NCI-H2171 (cell line): ENCODE measurements around the gene KRT3.

Source experiments
- DNase-seq: peaks from one replicate; lab custom pipeline; 2025; lab: John Stamatoyannopoulos, UW

The KRT3 gene

DNA sequence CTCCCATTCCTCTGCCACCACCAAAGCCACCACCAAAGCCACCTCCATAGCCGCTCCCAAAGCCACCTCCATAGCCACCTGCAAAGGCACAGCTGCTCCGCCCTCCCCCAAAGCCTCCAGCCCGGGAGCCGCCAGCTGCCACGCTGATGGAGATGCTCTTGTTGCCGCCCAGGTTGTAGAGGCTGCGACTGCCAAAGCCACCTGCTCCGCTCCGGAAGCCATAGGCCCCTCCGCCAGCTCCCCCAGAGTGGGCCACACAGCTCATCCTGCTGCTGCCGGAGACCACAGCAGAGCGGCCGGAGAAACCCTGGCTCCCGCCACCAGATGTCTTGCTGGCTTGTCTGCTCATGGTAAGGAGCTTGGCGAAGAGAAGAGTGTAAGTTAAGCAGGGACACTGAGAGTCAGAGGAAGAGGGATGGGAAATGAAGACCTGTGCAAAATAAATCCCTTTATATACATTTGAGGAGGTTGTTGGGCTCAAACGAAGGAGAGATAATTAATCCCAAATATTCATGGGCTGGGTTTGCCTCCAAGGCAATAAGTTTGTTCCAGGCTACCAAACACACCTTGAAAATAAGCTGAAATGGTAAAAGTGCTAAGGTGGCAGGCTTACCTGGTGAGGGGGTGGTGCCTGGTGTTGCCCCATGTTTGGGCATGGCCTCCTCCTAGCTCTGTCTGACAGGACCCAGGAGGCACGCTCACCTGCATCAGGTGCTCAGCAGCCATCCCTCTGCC lies at the start of gene KRT3:
Gene KRT3 (minus strand): TSS at position 424 of the 735 bp plus-strand sequence. CDS start 75 bp downstream, at position 349.
- DNase-seq: peak; percentile 81

DNA sequence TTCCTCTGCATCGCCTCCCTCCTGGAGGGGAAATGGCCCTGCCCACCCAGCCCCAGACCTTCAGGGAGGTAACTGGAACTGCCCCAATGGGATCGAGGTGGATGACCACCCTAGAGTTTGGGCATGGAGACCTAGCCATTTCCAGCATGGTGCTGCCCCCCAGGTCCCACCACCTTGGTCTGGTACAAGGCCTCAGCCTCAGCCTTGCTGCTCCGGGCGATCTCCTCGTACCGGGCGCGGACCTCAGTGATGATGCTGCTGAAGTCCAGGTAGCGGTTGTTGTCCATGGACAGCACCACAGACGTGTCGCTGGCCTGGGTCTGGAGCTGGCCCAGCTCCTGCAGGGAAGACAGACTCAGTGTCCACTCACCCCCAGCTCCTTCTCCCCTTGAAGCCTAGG lies 48.5 kb upstream of the KRT3 start:
- no peak for DNase-seq

DNA sequence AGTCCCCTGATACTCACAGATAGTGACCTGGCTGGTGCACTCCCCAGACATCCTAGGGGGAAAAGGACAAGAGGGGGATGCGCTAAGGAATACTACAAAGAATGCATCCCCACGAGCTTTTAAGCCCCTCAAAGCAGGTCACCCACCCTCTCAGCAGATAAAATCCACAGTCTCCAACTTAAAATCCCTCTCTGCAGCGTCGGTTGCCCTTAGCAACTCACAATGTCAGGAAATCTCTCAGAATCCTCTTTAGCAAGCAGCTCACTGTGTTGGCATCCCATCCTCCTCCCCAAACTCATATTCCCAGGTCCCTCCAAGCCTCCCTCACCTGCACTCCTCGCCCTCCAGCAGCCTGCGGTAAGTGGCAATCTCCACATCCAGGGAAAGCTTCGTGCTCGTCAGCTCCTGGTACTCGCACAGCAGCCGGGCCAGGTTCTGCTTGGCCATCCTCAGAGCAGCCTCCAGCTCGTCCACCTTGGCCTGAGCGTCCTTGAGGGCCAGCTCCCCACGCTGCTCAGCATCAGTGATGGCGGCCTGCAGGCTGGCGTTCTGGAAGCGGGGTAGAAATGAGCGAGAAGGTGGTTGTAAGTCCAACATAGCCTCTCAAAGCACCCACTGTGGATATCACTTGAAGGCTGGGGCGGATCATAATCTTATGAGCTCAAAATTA lies 43.7 kb upstream of the KRT3 start:
- DNase-seq: no peak

DNA sequence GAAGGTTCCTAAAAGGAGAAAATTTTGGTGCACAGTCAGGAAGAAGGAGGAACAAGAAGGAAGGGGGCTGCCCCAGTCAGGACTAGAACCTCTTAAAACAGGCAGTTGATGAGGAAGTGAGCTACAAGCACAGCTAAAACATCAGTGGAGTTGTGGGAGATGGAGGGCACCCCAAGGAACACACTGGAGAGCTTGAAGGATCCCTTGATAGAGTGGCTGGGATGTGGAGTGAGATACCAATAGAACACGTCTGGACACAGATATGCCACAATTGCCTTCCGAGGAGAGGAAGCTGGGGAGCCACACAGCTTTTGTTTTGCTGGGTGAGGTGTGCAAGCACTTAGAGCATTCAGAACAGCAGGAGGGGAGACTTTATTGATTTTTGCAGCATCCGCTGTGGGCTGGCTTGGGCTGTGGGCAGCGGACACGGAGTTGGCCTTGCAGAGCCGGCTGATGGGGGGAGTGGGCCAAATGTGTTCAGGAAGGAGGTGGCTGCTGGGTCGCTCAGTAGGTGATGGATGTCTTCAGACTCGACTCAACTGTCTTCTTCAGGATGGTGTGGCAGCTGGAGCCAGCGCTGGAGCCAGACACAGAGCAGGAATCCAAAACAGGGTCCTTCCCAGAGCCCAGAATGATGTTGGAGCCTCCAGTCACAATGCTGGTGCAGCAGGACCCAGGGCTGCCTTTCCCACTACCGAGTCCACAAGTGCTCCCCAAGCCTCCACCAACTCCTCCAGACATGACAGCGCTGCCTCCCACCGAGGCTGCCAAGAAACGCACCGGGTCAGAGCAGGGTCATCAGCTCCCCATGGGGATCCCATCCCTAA lies 42.9 kb upstream of the KRT3 start:
- no peak for DNase-seq

DNA sequence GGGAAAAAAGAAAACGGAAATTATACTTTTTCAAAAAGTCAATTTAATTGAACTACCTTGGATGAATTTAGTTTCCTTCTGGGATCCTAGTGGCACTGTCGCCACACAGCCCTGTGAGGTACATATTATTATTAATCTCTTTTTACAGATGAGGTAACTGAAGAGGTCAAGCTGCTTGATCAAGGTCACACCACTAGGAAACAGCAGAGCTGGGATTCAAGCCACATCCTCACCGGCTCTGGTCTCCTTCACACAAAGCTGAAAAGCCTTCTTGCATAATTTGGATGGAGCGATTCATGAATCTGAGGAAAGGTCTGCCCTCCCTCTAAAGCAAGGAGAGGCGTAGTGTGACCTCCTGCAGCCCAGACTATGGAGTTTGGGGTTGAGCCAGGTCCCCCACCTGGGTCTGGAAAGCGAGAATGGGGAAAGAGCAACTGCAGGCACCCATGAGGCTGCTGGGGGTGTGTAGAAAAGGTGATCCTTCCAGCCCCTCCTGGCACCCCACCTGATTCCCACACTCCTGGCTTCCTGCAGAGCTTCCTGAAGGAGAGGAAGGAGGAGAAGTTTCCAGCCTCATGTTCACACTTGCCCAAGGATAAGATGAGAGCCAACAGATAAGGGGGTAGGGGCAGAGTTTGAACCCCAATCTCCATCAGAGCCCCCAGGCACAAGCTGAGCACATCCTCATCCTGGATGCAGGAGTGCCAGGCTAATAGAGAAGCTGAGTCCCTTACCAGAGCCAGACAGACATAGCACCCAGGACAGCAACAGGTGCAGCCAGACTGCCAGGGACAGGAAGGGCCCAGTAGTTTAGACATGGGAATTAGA lies 42.1 kb upstream of the KRT3 start:
- no peak for DNase-seq

DNA sequence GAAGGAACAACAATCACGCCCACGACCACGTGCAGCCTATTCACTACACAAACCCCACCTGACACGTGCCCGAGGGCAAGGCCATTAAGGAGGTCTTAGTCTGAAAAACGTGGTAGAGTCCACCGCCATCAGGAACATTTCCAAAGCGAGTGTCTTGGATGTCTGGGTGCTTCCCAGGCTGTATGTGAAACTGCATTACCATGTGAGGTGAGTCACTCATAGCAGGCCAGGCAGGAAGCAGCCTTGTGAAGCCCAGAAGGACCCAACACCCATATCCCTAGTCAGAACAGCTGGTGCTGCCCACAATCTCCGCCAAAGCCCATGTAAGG lies 41.5 kb upstream of the KRT3 start:
- DNase-seq: no peak

DNA sequence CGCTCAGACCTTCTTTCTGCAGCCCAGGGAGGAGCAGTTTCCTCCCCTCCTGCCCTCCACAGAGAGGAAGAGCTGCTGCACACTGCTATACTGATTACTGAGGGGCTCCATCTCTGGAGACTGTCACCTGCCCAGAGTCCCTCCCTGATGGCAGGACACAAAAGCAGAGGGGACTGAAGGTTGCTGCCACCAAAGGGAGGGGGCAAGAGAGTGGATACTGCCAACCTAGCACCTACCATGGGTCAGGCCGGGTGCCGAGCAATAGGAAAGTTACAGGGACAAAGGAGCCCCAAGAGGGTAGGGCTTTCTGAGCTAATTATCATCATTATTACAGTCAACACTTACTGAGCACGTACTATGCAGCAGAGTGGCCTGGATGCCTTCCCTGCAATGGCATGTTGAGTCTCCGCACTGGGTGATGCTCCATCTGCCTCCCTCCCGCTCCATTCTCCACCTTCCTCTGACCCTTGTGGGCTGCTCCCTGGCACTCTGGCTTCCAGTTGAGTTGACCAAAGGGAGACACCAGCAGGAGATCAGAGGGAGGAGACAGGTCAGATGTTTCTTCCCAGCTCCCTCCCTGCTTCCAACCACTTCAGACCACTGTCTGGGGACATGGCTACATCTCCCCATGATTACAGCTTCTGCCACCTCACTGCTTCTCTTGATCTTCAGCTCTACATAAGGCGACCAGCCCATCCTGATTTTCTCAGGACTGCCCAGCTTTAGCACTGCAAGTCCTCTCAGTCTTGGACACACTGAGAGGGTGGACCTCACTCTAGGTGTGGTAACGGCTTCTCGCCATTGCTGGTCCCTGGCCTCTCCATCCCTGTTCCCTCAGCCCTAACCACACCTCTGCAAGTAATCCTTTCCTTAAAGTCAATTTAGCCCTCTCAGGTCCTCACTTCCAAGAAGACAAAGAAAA lies 40.8 kb upstream of the KRT3 start:
- DNase-seq: no peak

DNA sequence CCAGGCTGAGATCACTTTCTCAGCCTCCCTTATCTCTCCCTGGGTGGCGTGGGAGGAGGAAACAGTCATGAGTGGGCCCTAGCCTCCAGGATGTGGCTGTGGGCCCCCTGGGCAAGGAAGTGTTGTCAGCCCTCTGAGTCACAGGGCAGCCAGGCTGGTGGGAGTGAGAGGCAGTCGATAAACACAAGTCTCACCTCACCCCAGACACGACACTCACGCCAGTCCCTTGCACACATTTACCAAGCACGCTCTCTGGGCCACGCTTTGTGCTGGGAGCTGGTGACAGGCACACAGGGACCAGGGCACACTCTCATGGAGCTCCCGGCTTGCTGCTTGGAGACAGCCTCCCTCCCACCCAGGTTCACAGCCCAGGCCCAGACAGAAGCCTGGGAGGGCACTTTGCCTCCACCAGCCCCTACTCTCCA lies 40.1 kb upstream of the KRT3 start:
- DNase-seq: no peak

DNA sequence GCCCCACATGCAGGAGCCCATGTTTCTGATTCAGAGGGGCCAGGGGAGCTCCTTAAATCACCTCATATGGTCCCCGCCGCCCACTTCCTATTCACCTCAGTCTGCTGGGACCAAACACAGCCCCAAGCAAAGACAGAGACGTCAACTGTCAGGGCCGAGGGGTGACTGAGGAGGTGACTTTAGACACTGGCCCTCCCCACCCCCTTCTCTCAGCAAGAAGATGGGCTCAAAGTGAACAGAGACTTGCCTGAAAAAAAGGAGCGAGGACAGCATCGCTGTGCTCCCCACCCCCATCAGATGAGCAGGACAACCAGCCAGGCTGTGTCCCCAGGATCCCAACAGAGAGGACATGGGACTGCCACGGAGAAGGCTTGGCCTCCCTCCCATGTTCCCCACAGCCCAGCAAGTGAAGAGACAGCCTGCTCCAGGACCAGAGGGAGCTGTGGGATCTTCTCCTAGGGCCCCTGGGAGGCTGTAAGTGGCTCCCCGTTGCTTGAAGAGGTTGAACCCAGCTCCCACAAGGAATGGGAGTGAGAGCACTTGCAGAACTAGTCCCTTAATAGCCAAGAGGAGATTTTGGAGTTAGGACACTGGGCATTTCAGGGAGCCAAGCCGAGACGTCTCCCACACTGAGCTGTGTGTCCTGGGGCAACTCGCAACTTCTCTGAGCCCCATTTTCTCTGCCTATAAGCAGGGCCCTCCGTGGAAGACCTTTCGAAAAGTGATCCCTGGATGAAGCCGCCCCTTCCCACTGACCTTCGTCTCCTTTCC lies 39.5 kb upstream of the KRT3 start:
- no peak for DNase-seq

DNA sequence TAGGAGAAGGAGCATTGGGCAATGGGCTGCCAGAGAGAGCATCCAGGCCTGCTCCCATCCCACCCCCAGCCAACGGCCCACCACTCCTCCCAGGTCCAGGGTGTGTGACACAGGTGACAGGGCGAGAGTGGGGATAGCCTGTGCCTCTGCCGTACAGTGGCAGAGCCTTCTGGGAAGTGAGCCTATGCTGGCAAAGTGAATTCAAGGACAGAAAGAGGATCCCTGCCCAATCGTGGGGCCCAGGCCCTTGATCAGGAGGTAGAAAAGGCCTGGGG lies 38.7 kb upstream of the KRT3 start:
- no peak for DNase-seq

DNA sequence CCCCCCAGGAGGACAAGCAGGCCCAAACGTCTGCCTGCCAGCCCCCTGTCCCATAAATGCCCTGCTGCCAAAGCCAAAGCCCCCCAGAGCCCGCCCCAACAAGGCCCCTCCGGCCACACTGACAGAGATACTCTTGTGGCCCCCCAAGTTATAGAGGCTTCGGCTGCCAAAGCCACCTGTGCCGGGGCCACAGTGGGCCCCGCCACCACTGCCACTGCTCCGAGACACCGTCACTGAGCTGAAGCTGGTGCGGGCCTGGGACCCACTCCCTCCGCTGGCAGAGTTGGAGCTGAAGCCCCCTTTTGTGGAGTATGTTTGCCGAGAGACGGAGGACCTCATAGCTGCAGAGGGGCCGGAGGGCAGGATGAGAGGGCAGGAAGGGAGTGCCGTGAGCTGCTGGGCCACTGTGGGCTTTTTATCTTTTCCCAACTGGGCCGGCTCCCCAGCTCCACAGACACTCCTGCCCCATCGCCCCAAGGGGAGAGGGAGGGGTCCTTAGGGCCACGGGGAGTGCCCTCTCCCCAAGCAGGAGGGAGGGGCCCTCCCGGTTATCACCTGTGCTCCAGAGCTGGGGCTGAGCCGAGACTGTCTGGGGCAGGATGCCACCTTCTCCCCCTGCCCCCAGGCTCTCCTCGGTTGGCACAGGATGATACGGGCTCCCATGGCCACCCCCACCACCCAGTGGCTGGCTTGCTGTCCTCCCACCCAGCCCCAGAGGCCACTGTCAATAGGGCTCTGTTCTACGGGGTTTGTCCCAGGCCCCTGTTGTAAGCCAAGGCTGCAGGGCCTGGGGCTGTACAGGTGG lies 38.2 kb upstream of the KRT3 start, which contains the start of gene KRT79:
Gene KRT79 (minus strand): TSS at position 390 of the 805 bp plus-strand sequence. CDS start 51 bp downstream, at position 339.
- DNase-seq: no peak

DNA sequence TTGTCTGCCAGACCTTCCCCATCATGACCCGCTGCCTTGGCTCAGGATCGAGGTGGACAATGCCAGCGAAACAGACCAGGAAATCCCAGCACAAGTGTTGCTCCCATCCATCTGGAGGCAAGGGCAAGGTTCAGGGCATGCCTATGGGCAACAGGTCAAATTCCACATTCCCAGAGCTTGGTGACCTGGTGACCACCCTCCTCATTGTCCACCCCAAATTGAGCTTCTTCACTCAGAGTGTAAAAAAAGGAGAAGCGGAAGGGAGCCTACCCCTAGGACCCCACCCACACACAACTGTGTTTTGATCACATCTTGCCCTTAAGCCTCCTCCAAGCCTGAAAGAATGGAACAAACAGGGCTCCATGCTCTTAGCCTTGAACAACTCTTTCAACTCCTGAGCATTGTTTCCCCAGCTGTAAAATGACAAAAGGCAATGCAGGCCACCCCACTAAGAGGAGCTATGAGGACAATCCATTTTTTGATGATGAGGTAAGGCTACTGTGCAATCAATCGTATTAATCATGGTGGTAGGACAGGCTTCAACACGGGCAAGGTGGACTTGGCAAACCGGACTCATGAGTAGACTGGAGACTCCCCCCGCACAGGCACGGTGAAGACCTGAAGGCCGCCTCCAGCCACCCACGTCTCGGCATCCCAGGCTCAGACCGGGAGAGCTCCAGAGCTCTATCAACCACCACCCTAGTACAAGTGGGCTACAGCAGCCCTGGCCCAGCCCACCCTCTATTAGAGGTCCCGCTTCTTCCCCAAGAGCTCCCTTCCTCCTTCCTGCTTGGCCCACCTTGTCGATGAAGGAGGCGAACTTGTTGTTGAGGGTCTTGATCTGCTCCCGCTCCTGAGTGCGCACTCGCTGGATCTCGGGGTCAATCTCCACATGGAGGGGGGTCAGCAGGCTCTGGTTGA lies 37.3 kb upstream of the KRT3 start:
- no peak for DNase-seq

DNA sequence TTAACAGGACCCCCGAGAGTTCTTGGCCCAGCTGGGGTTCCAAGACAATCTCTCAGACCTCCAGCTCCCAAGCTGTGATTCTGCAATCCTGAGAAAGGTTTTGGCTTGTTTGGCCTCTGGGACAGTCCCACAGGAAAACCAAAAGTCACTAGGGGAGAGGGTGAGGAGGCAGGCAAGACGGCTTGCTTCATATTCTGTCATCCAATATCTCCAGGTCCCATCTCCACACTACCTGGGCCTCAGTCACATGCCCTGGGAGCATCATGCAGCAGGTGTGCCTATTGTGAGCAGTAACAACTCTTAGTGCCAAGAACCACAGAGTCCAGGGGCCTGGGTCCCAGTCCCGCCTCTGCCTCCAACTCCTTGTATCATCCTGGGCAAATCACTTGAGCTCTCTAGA lies 36.5 kb upstream of the KRT3 start:
- DNase-seq: no peak

DNA sequence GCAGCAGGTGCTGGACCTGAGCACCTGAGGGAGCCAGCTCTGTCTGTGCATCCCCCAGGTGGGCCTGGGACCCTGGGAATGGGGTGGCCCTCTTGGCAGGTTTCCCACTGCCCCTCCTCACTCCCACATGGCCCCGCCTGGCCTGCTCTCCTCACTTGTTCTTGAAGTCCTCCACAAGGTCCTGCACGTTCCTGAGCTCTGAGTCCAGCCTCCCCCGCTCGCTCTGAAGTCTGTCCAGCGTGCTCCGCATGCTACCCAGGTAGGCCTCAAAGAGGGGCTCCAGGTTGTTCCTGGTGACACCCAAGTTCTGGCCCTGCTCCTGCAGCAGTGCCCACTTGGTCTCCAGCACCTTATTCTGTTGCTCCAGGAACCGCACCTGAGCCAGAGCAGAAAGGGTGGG lies 35.3 kb upstream of the KRT3 start:
- no peak for DNase-seq

DNA sequence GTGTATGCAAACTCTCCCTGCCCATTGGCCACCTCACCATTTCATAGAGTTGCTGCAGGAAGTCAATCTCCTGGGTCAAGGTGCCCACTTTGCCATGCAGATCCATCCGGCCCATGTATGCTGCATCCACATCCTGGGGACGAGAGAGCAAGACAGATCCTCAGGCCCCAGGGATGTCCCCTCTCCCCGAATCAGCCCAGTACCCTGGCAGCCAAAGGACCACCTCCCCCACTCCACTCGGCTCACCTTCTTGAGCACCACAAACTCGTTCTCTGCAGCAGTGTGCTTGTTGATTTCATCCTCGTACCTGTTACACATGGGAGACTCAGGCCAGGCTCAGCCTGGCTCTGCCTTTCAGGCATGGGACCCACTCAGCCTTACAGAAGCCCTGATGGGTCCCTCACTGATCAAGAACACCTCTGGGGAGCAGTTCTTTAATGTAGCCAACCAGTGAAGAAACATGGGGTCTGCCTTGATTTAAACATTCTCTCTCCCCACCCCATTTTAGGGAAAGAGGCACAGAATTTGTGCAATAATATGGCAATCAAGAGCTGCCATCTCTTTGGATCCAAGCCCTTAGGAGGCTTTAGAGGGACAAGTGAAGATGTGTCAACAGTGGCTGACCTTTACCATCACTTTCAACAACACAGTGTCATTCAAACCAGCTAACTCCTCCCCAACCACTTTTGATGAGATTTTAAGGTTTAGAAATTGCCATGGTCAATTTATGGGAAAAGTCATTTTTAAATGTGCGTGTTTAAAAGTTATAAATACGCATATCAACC lies 34.3 kb upstream of the KRT3 start:
- no peak for DNase-seq

DNA sequence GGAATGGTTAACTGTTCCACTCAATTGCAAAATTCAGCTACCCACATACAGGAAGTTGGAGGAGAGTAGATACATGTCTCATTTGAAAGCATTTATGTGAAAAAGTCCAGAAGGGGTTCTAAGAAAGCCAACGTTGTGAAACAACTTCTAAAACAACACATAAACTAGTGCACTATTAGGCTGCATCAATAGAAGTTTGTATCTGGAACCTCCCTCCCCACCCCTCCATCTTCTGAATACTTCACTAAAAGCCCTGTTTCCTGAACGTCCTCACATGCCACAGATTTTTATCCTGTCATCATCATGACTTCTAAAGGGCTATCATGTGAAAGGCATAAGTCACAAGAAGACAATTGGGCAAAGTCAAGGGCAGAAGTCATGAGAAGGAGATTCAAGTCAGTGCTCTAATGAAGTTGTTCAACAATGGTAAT lies 32.7 kb upstream of the KRT3 start:
- no peak for DNase-seq

DNA sequence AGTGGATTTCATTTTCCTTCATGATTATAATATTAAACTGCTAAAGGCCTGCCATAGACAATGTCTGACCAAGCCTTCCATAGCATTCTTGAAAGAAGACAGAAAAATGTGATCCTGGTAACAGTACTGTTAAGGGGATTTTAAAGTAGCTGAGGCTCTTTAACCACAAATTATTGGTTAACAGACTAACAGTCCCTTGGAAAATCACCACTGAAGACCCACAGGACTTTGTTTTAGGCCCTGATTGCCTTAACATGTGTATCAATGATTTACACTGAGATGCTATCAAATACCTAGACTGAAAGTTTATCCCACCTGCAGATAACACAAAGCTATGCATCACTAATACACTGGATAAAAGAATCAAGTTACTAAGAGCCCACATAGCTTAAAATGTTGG lies 32.2 kb upstream of the KRT3 start:
- no peak for DNase-seq
